PC-3 (cell line): Measurements from ENCODE around the gene C11orf71. TPM values are rescaled to one million over a fixed set of nuclear protein-coding genes. Genes with fewer than 3 reads are reported as not detected.

Experiments used
- ATAC-seq: fragments of 200-7000 bp; cut with Tn5 transposase; 2 replicates; pipeline ENCODE4 v1.9.1; 2020; ENCODE audit warnings: mild to moderate bottlenecking, moderate library complexity
- BruUV-seq: library from RNA; stranded (reverse); fragments of 400-500 nt; replicated peaks from 2 replicates; lab custom pipeline; 2021; lab: Mats Ljungman, UMichigan
- CTCF ChIA-PET: fragments of 300-600 bp; sonication (Branson Sonifier 250); formaldehyde crosslinking; loops from one replicate; lab custom pipeline; 2022; ENCODE audit warnings: antibody characterized with exemption; lab: Charles Lee
- POLR2A ChIA-PET: fragments of 300-600 bp; sonication (Branson Sonifier 250); formaldehyde crosslinking; loops from one replicate; lab custom pipeline; 2022; ENCODE audit warnings: antibody characterized with exemption; ENCODE audit not compliant: unreplicated experiment; lab: Charles Lee
- DNase-seq: peaks from one replicate; pipeline ENCODE4 v3.0.0-alpha.2; 2015
- H2AFZ ChIP-seq: fragments of 300-600 bp; sonication (generic); 2 replicates; pipeline ENCODE4 v1.6.0; 2016; ENCODE audit warnings: antibody characterized with exemption, low read length
- H3F3A ChIP-seq: fragments of 300-600 bp; sonication (generic); one replicate; pipeline ENCODE4 v1.6.0; 2017; ENCODE audit warnings: antibody characterized with exemption, low read length, control low read depth, mild to moderate bottlenecking; ENCODE audit not compliant: unreplicated experiment
- H3K27ac ChIP-seq: fragments of 300-600 bp; sonication (generic); 2 replicates; pipeline ENCODE4 v1.5.1; 2016; ENCODE audit warnings: mild to moderate bottlenecking, low read length
- H3K27me3 ChIP-seq: fragments of 300-600 bp; sonication (generic); 2 replicates; pipeline ENCODE4 v1.6.1; 2016; ENCODE audit warnings: low read length, mixed read lengths
- H3K36me3 ChIP-seq: fragments of 300-600 bp; sonication (generic); 2 replicates; pipeline ENCODE4 v1.6.1; 2016; ENCODE audit warnings: low read depth, mixed run types, low read length, mixed read lengths
- H3K4me1 ChIP-seq: fragments of 300-600 bp; sonication (generic); 2 replicates; pipeline ENCODE4 v1.5.1; 2016; ENCODE audit warnings: low read length; ENCODE audit not compliant: insufficient read depth
- H3K4me2 ChIP-seq: fragments of 300-600 bp; sonication (generic); 2 replicates; pipeline ENCODE4 v1.6.0; 2016; ENCODE audit warnings: low read length
- H3K4me3 ChIP-seq: fragments of 300-600 bp; sonication (generic); 2 replicates; pipeline ENCODE4 v1.5.1; 2016; ENCODE audit warnings: mild to moderate bottlenecking, low read length, mixed read lengths
- H3K79me2 ChIP-seq: fragments of 300-600 bp; sonication (generic); 2 replicates; pipeline ENCODE4 v1.6.1; 2017; ENCODE audit warnings: low read length, mixed read lengths
- H3K9ac ChIP-seq: fragments of 300-600 bp; sonication (generic); 2 replicates; pipeline ENCODE4 v1.6.0; 2016; ENCODE audit warnings: mild to moderate bottlenecking, low read length
- H3K9me2 ChIP-seq: fragments of 300-600 bp; sonication (generic); replicated peaks from 2 replicates; pipeline ENCODE4 v1.6.1; 2016; ENCODE audit warnings: mixed run types, low read length, mixed read lengths
- H3K9me3 ChIP-seq: fragments of 300-600 bp; sonication (generic); 2 replicates; pipeline ENCODE4 v1.6.1; 2016; ENCODE audit warnings: low read length, mixed read lengths
- H4K20me1 ChIP-seq: fragments of 300-600 bp; sonication (generic); 2 replicates; pipeline ENCODE4 v1.6.1; 2016; ENCODE audit warnings: low read length, mixed read lengths
- EZH2 ChIP-seq: fragments of 300-600 bp; sonication (generic); IDR thresholded peaks from one replicate; pipeline ENCODE4 v1.6.1; 2017; ENCODE audit warnings: antibody characterized with exemption, mild to moderate bottlenecking, low read length; ENCODE audit not compliant: unreplicated experiment
- EZH2phosphoT487 ChIP-seq: fragments of 300-600 bp; sonication (generic); IDR thresholded peaks from 2 replicates; pipeline ENCODE4 v1.6.1; 2018; ENCODE audit warnings: mild to moderate bottlenecking, antibody characterized with exemption, low read length, borderline replicate concordance
- intact Hi-C: fragments of 100-400 bp; cut with micrococcal nuclease; formaldehyde crosslinking; loops from 2 replicates; pipeline ENCODE4 v1.9.0; 2023
- total RNA-seq: library from RNA; depleted of rRNA; stranded (reverse); fragments of >200 nt; gene quantifications from 2 replicates; pipeline ENCODE4 v1.2.3, GENCODE V29; 2014
- TF ChIP-seq, protein P1 (sequence below): fragments of 300-600 bp; sonication (generic); conservative IDR thresholded peaks from 2 replicates; pipeline ENCODE4 v1.5.1; 2017; ENCODE audit warnings: antibody characterized with exemption, low read depth, mild to moderate bottlenecking, low read length

The C11orf71 gene
- total RNA-seq, 1 experiment from 2014 or later: 8.1 TPM

GRCh38 chr11:114379394-114380069, 20.8 kb downstream of the C11orf71 start:
- Histone ChIP-seq H3K4me2 (no peak overlapping the region), H3K9me3 (no peaks in the 10 kb centered on the region), H2AFZ (no peak overlapping the region), H3K4me1 (peaks cover 17% of the 10 kb centered on the region), H3F3A (no peaks in the 10 kb centered on the region), H3K36me3 (no peaks in the 10 kb centered on the region), H4K20me1 (no peaks in the 10 kb centered on the region), H3K4me3 (no peak overlapping the region), H3K79me2 (no peaks in the 10 kb centered on the region), H3K27me3 (no peaks in the 10 kb centered on the region), H3K9ac (no peak overlapping the region), H3K27ac (no peak overlapping the region), H3K9me2 (no peaks in the 10 kb centered on the region)
- TF ChIP-seq EZH2phosphoT487 (no peak), EZH2 (no peak)
- TF ChIP-seq, protein P1, sequence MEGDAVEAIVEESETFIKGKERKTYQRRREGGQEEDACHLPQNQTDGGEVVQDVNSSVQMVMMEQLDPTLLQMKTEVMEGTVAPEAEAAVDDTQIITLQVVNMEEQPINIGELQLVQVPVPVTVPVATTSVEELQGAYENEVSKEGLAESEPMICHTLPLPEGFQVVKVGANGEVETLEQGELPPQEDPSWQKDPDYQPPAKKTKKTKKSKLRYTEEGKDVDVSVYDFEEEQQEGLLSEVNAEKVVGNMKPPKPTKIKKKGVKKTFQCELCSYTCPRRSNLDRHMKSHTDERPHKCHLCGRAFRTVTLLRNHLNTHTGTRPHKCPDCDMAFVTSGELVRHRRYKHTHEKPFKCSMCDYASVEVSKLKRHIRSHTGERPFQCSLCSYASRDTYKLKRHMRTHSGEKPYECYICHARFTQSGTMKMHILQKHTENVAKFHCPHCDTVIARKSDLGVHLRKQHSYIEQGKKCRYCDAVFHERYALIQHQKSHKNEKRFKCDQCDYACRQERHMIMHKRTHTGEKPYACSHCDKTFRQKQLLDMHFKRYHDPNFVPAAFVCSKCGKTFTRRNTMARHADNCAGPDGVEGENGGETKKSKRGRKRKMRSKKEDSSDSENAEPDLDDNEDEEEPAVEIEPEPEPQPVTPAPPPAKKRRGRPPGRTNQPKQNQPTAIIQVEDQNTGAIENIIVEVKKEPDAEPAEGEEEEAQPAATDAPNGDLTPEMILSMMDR: no peak
- BruUV-seq: no TSS peak
- DNase-seq (no peak), ATAC-seq (no peak)
- intact Hi-C loops: no loop called here
- ChIA-PET CTCF (no interaction called here), POLR2A (no interaction called here)

GRCh38 chr11:114377612-114378267, 22.6 kb downstream of the C11orf71 start:
- no TSS peak for BruUV-seq
- H3K4me3 ChIP-seq: no peak overlapping the region
- H3K36me3 ChIP-seq: no peaks in the 10 kb centered on the region
- CTCF ChIA-PET: no interaction called here
- H3K9me2 ChIP-seq: no peaks in the 10 kb centered on the region
- no peaks in the 10 kb centered on the region for H3F3A ChIP-seq
- intact Hi-C loops: no loop called here
- POLR2A ChIA-PET: no interaction called here
- peak overlapping the region; percentile 47 for H3K27ac ChIP-seq
- peaks cover 17% of the 10 kb centered on the region for H3K4me1 ChIP-seq
- peak; percentile 95 for ATAC-seq
- H3K79me2 ChIP-seq: no peaks in the 10 kb centered on the region
- TF ChIP-seq EZH2: no peak
- TF ChIP-seq, protein P1: no peak
- no peak for TF ChIP-seq EZH2phosphoT487
- DNase-seq: peak; percentile 86
- no peak overlapping the region for H2AFZ ChIP-seq
- peaks cover 3% of the 10 kb centered on the region; the same call in 1 of the 2 replicates for H3K27me3 ChIP-seq
- peak overlapping the region; percentile 21; the same call in 1 of the 2 replicates for H3K4me2 ChIP-seq
- H3K9me3 ChIP-seq: no peaks in the 10 kb centered on the region
- H4K20me1 ChIP-seq: no peaks in the 10 kb centered on the region
- no peak overlapping the region for H3K9ac ChIP-seq

DNA sequence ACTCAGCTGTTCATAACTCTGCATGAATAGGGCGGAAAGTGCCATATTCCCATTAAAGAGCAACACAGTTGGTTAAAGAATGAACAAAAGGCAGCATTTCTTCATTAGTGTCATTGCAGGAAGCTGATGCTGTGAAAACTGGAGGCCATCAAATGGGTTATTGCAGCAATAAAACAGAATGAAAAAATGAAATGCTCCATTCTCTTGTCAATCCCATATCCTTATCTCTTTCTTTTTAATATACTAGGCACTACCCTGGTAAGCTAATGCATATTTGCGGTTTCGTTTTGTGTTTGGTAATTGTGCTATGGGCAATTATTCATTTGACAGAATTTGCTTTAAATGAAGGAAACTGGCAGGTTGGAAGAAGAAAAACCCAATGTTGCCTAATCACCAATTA, 25.3 kb downstream of the C11orf71 start:
- Histone ChIP-seq H3K27ac (no peak overlapping the region), H3K4me1 (peaks cover 17% of the 10 kb centered on the region), H3K9ac (no peak overlapping the region), H3K27me3 (peaks cover 3% of the 10 kb centered on the region; the same call in 1 of the 2 replicates), H3K9me2 (no peaks in the 10 kb centered on the region), H3K4me3 (no peak overlapping the region), H2AFZ (no peak overlapping the region), H4K20me1 (no peaks in the 10 kb centered on the region), H3K79me2 (no peaks in the 10 kb centered on the region), H3F3A (no peaks in the 10 kb centered on the region), H3K36me3 (no peaks in the 10 kb centered on the region), H3K4me2 (no peak overlapping the region), H3K9me3 (no peaks in the 10 kb centered on the region)
- BruUV-seq: no TSS peak
- ATAC-seq: no peak
- ChIA-PET CTCF (no interaction called here), POLR2A (no interaction called here)
- intact Hi-C loops: no loop called here
- TF ChIP-seq EZH2: no peak
- no peak for DNase-seq
